T-cell (primary cell): ENCODE data around the gene MYOM1. TPM values are rescaled to one million over a fixed set of nuclear protein-coding genes. Genes with fewer than 3 reads are reported as not detected.

Experiments used
- ATAC-seq, 4 experiments: fragments of 200-7000 bp in 3 of 4; fragments of 150-1000 bp in 1 of 4; cut with Tn5 transposase; replicated peaks in 1 of 4; 1 replicate in 3 of 4; 2 replicates in 1 of 4; pipeline ENCODE4 v1.10.0; 2021; ENCODE audit warnings: moderate library complexity in 3 of 4, mild to moderate bottlenecking in 2 of 4, moderate number of reproducible peaks in 1 of 4
- CTCF ChIA-PET, 2 donors: fragments of 300-600 bp; sonication (Branson Sonifier 250); formaldehyde crosslinking; loops; one replicate each; lab custom pipeline; 2022; ENCODE audit warnings: antibody characterized with exemption in 2 of 2; lab: Charles Lee
- POLR2A ChIA-PET, 2 donors: fragments of 300-600 bp; sonication (Branson Sonifier 250); formaldehyde crosslinking; loops; one replicate each; lab custom pipeline; 2022; ENCODE audit warnings: antibody characterized with exemption in 2 of 2; lab: Charles Lee
- DNase-seq, 35 experiments: peaks; one replicate each; pipeline versions ENCODE4 v3.0.0 to v3.0.0-alpha.2; 2013 to 2023
- H3K27ac ChIP-seq: one replicate; pipeline ENCODE4 v1.5.1; 2013; ENCODE audit warnings: low read length
- H3K27me3 ChIP-seq, 2 experiments: replicated peaks in 1 of 2; 1 replicate in 1 of 2; 2 replicates in 1 of 2; pipeline versions ENCODE4 v1.6.1 to v1.7.0; 2013; ENCODE audit warnings: low read length in 1 of 2, mixed read lengths in 1 of 2; ENCODE audit not compliant: control insufficient read depth in 2 of 2, insufficient read depth in 2 of 2; ENCODE audit errors: extremely low read depth in 1 of 2
- H3K36me3 ChIP-seq, 2 donors: 1 replicate in 1 of 2; 2 replicates in 1 of 2; pipeline versions ENCODE4 v1.6.1 to v1.7.0; 2013; ENCODE audit warnings: low read length in 1 of 2; ENCODE audit not compliant: control insufficient read depth in 2 of 2, insufficient read depth in 1 of 2; ENCODE audit errors: extremely low read depth in 1 of 2
- H3K4me1 ChIP-seq, 2 experiments: 1 replicate in 1 of 2; 2 replicates in 1 of 2; pipeline versions ENCODE4 v1.6.1 to v1.7.0; 2013; ENCODE audit warnings: low read length in 2 of 2, mixed read lengths in 1 of 2; ENCODE audit not compliant: insufficient read depth in 2 of 2, control insufficient read depth in 1 of 2; ENCODE audit errors: extremely low read depth in 1 of 2
- H3K4me3 ChIP-seq, 2 donors: 1 replicate in 1 of 2; 2 replicates in 1 of 2; pipeline versions ENCODE4 v1.5.1 to v1.7.0; 2013; ENCODE audit warnings: mild to moderate bottlenecking in 2 of 2, low read length in 1 of 2, moderate library complexity in 1 of 2; ENCODE audit not compliant: control insufficient read depth in 1 of 2; ENCODE audit errors: extremely low read depth in 1 of 2
- H3K9me3 ChIP-seq: 2 replicates; pipeline ENCODE4 v1.7.0; 2013
- H3K27ac Mint-ChIP-seq, 2 donors: one replicate each; pipeline ENCODE4 v1.8.0; 2020 to 2021; ENCODE audit warnings: mild to moderate bottlenecking in 2 of 2, mixed read lengths in 2 of 2
- H3K27me3 Mint-ChIP-seq, 2 donors: one replicate each; pipeline ENCODE4 v1.8.0; 2021 to 2022; ENCODE audit warnings: mixed read lengths in 2 of 2
- H3K36me3 Mint-ChIP-seq: one replicate; pipeline ENCODE4 v1.8.0; 2021; ENCODE audit warnings: mixed read lengths
- H3K4me1 Mint-ChIP-seq, 3 donors: one replicate each; pipeline ENCODE4 v1.8.0; 2020 to 2022; ENCODE audit warnings: mixed read lengths in 3 of 3, mild to moderate bottlenecking in 1 of 3
- H3K4me3 Mint-ChIP-seq, 3 donors: one replicate each; pipeline ENCODE4 v1.8.0; 2020 to 2022; ENCODE audit warnings: mild to moderate bottlenecking in 3 of 3, mixed read lengths in 3 of 3, moderate library complexity in 3 of 3
- H3K9me3 Mint-ChIP-seq, 3 donors: one replicate each; pipeline ENCODE4 v1.8.0; 2020 to 2022; ENCODE audit warnings: mixed read lengths in 3 of 3
- WGBS: methylation state at CpG from one replicate; pipeline ENCODE4 v1.1.5; 2013; ENCODE audit warnings: missing lambda C conversion rate; ENCODE audit not compliant: insufficient coverage; 5-methylcytosine and 5-hydroxymethylcytosine counted together
- total RNA-seq, 35 experiments: library from RNA in 6 of 35; stranded (reverse) in 6 of 35; fragments of 120-200 nt in 1 of 35; gene quantifications; one replicate each; pipeline versions ENCODE4 v1.2.1 to v1.2.4 and lab custom pipeline; 2013 to 2026

MYOM1 gene
- total RNA-seq, 5 donors from 2014 or later (not counting 1 experiment from before 2014, with no cell fraction given): 0.98 to 7.0 (median 1.9) TPM

GRCh38 chr18:3190610-3191009 lies 29.2 kb downstream of the MYOM1 start:
- Mint-ChIP-seq H3K36me3 (peaks cover 26% of the 10 kb centered on the region), H3K4me1 (no peaks in the 10 kb centered on the region)
- no peak for DNase-seq

DNA sequence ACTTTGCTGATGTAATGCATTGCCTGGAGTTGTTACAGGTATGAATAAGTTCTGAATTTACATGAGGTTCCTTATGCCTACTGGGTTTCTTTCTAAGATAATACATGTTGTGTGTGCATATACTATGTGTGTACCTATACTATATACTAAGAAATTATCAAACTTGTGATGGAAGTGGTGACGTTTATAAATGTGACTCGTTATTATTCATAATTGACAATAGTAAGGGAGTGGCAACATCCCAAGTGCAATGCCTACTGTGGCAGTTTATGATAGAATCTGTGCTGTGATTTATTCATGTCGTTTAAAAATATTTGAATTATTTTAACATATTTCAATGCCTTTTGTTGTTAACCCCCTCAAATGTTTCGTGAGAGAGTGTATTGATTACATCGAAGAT lies 29.9 kb downstream of the MYOM1 start:
- DNase-seq (no peak), ATAC-seq (no peak)
- Mint-ChIP-seq H3K9me3 (no peaks in the 10 kb centered on the region), H3K4me1 (no peaks in the 10 kb centered on the region), H3K27ac (no peak overlapping the region), H3K36me3 (peaks cover 26% of the 10 kb centered on the region), H3K4me3 (no peak overlapping the region), H3K27me3 (no peaks in the 10 kb centered on the region)
- H3K4me1 ChIP-seq: no peaks in the 10 kb centered on the region
- H3K27me3 ChIP-seq: no peaks in the 10 kb centered on the region
- no peak overlapping the region for H3K27ac ChIP-seq
- H3K4me3 ChIP-seq: no peak overlapping the region
- no peaks in the 10 kb centered on the region for H3K9me3 ChIP-seq
- ChIA-PET CTCF (interaction anchor here in 1 of 2 donors (0.6 to 0.7 kb wide), 2 partner anchors 179 to 265 kb away, joined by 3 to 5 read pairs; no protein-coding TSS in a partner anchor), POLR2A (no interaction called here)
- no CpG with 5 or more reads among the region's 5 CpGs for WGBS
- H3K36me3 ChIP-seq: peaks cover 0 to 3% of the 10 kb centered on the region in 2 donors

More at GRCh38 chr18:3190610-3191009, 29.2 kb downstream of the MYOM1 start:
- no peak overlapping the region for H3K27ac Mint-ChIP-seq
- ChIA-PET CTCF (interaction anchor here (0.6 kb wide), 2 partner anchors 30 to 264 kb away, joined by 3 read pairs; no protein-coding TSS in a partner anchor), POLR2A (interaction anchor here in 1 of 2 donors (0.6 kb wide), 1 partner anchor 32 kb away, joined by 3 read pairs; no protein-coding TSS in a partner anchor)
- Histone ChIP-seq H3K36me3 (peaks cover 0 to 3% of the 10 kb centered on the region in 2 donors), H3K9me3 (no peaks in the 10 kb centered on the region), H3K27ac (no peak overlapping the region), H3K4me3 (no peak overlapping the region), H3K4me1 (no peaks in the 10 kb centered on the region), H3K27me3 (no peaks in the 10 kb centered on the region)
- H3K9me3 Mint-ChIP-seq: no peaks in the 10 kb centered on the region
- ATAC-seq: no peak
- no peaks in the 10 kb centered on the region for H3K27me3 Mint-ChIP-seq
- H3K4me3 Mint-ChIP-seq: no peak overlapping the region
- no CpG with 5 or more reads among the region's 2 CpGs for WGBS

GRCh38 chr18:3186678-3187658 lies 32.8 kb downstream of the MYOM1 start:
- no peak for ATAC-seq
- POLR2A ChIA-PET: interaction anchor here in 1 of 2 donors (0.7 kb wide), 2 partner anchors 15 to 303 kb away, joined by 6 read pairs; no protein-coding TSS in a partner anchor

GRCh38 chr18:3184275-3184963 lies 35.3 kb downstream of the MYOM1 start:
- Histone ChIP-seq H3K4me1 (no peaks in the 10 kb centered on the region), H3K36me3 (peaks cover 0 to 3% of the 10 kb centered on the region in 2 donors), H3K4me3 (no peak overlapping the region), H3K9me3 (no peaks in the 10 kb centered on the region), H3K27ac (no peak overlapping the region), H3K27me3 (no peaks in the 10 kb centered on the region)
- Mint-ChIP-seq H3K36me3 (peaks cover 22% of the 10 kb centered on the region), H3K9me3 (no peaks in the 10 kb centered on the region), H3K4me3 (no peak overlapping the region), H3K27ac (no peak overlapping the region), H3K27me3 (no peaks in the 10 kb centered on the region), H3K4me1 (peaks cover 0 to 3% (median 0%) of the 10 kb centered on the region in 3 donors)
- no peak for DNase-seq
- ChIA-PET POLR2A (no interaction called here), CTCF (interaction anchor here (0.7 to 1.1 kb wide), 2 partner anchors 33 to 143 kb away, joined by 3 to 4 read pairs; no protein-coding TSS in a partner anchor)
- no peak for ATAC-seq
- WGBS: 80% methylated on average over 5 of the region's 6 CpGs

More at GRCh38 chr18:3186678-3187658, 32.8 kb downstream of the MYOM1 start:
- CTCF ChIA-PET: interaction anchor here (0.6 to 0.7 kb wide), 4 partner anchors 25 to 200 kb away, joined by 4 to 7 read pairs (median 6); no protein-coding TSS in a partner anchor
- H3K27ac ChIP-seq: no peak overlapping the region
- Mint-ChIP-seq H3K4me3 (no peak overlapping the region), H3K27me3 (no peaks in the 10 kb centered on the region), H3K36me3 (peaks cover 24% of the 10 kb centered on the region), H3K4me1 (no peaks in the 10 kb centered on the region), H3K9me3 (no peaks in the 10 kb centered on the region), H3K27ac (no peak overlapping the region)
- no CpG with 5 or more reads among the region's 8 CpGs for WGBS
- no peak overlapping the region for H3K4me3 ChIP-seq
- H3K27me3 ChIP-seq: no peaks in the 10 kb centered on the region
- no peaks in the 10 kb centered on the region for H3K9me3 ChIP-seq
- peaks cover 0 to 3% of the 10 kb centered on the region in 2 donors for H3K36me3 ChIP-seq
- DNase-seq: no peak
- H3K4me1 ChIP-seq: no peaks in the 10 kb centered on the region

GRCh38 chr18:3183103-3183717 lies 36.6 kb downstream of the MYOM1 start:
- Mint-ChIP-seq H3K4me1 (peaks cover 0 to 3% (median 0%) of the 10 kb centered on the region in 3 donors), H3K4me3 (no peak overlapping the region), H3K36me3 (peaks cover 16% of the 10 kb centered on the region), H3K27me3 (no peaks in the 10 kb centered on the region), H3K9me3 (no peaks in the 10 kb centered on the region), H3K27ac (no peak overlapping the region)
- ATAC-seq (no peak), DNase-seq (no peak)
- Histone ChIP-seq H3K4me1 (no peaks in the 10 kb centered on the region), H3K9me3 (no peaks in the 10 kb centered on the region), H3K4me3 (no peak overlapping the region), H3K27ac (no peak overlapping the region), H3K36me3 (peaks cover 0 to 2% of the 10 kb centered on the region in 2 donors), H3K27me3 (no peaks in the 10 kb centered on the region)
- ChIA-PET CTCF (no interaction called here), POLR2A (no interaction called here)
- 98% methylated on average over 12 of the region's 15 CpGs for WGBS
